Heart left ventricle (tissue), 13 donors: ENCODE data around the gene DAP.

Experiments
- POLR2A ChIP-seq, 2 donors: fragments of 450-650 bp; IDR thresholded peaks; one replicate each; pipeline ENCODE4 v1.6.1; 2017; ENCODE audit warnings: antibody characterized with exemption in 2 of 2, mild to moderate bottlenecking in 2 of 2, moderate library complexity in 2 of 2
- TF ChIP-seq, protein P1 (sequence below), 12 donors: fragments of 200-600 bp; sonication (generic) in 4 of 12; IDR thresholded peaks; one replicate each; pipeline versions ENCODE4 v1.5.0 to v1.8.0; 2018 to 2022; ENCODE audit warnings: antibody characterized with exemption in 12 of 12, mild to moderate bottlenecking in 5 of 12
- donor health status: ischemic (EF 13 %, LVEDD 7.1; RV severe dilation, severe dysfunction).
- donor health status: DM: no; HTN: yes; CAD: no.
- donor health status: DM: no; HTN: no; CAD: no.
- donor health status: ischemic (EF 25% LVEDD 6.9; RV normal size, moderate dysfunction).
- donor health status: ischemic (EF 25% LVEDD 5.7; RV mildly dilated, moderate dysfunction).
- donor health status: ischemic (EF 35%, LVEDD 5.7; RV mildly dilated, moderate dysfunction).
- donor health status: nonischemic (EF 11% LVEDD 7.7; RV severe dilation, severe dysfunction).
- donor health status: DM: yes; HTN: yes; CAD: no.
- donor health status: PGD.
- donor health status: ischemic (EF 29% LVEDD 5.4; RV normal size, mild dysfunction).
- donor health status: nonischemic (EF 23%, LVEDD 6.1; RV moderate dilation, normal function).

DNA sequence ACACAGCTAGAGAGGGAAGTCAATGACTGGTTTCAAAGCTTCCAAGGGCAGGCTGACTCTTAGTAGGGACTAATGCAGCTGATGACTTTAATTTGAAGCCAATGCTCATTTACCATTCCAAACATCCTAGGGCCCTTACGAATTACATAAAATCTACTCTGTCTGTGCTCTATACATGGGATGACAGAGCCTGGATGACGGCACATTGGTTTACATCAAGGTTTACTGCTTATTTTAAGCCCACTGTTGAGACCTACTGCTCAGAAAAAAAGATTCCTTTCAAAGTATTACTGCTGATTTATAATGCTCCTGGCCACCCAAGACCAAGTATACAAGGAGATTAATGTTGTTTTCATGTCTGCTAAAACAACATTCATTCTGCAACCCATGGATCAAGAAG is 74.1 kb downstream of the DAP start:
- TF ChIP-seq, protein P1, sequence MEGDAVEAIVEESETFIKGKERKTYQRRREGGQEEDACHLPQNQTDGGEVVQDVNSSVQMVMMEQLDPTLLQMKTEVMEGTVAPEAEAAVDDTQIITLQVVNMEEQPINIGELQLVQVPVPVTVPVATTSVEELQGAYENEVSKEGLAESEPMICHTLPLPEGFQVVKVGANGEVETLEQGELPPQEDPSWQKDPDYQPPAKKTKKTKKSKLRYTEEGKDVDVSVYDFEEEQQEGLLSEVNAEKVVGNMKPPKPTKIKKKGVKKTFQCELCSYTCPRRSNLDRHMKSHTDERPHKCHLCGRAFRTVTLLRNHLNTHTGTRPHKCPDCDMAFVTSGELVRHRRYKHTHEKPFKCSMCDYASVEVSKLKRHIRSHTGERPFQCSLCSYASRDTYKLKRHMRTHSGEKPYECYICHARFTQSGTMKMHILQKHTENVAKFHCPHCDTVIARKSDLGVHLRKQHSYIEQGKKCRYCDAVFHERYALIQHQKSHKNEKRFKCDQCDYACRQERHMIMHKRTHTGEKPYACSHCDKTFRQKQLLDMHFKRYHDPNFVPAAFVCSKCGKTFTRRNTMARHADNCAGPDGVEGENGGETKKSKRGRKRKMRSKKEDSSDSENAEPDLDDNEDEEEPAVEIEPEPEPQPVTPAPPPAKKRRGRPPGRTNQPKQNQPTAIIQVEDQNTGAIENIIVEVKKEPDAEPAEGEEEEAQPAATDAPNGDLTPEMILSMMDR (IDR thresholded peaks at IDR 0.05), result no peak
- no peak for TF ChIP-seq POLR2A (IDR thresholded peaks at IDR 0.05)
